ENCODE results near the gene CEP70.

DNA sequence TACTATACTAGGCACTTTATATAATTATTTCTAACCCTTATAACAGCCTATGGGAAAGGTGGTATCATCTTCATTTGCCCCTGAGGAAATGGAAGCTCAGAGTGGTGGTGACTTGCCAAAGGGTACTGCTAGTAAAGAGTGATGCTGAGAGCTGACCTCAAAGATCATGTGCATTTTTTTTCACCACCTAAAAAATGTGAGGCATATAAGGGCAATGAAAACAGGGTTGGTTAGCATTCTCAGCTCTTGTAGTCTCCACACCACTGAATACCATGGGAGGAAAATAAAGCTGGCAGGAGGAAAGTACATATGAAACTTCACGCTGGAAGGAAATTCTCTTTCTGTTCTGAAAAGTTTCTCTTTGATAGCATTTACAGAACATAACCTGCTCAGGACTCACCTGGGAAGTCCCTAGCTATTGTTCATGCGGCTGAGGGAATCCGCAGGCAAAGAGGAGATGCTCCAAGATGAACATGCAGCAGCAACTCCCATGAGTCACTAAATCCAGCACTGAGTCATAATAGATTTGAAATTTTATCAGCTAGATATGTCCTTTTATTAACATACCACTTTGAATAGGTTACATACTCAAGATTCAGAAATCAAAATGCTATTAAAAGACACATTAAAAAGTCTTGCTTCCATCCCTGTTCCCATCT, 31.8 kb upstream of the CEP70 start:
- TF ChIP-seq, protein P1, sequence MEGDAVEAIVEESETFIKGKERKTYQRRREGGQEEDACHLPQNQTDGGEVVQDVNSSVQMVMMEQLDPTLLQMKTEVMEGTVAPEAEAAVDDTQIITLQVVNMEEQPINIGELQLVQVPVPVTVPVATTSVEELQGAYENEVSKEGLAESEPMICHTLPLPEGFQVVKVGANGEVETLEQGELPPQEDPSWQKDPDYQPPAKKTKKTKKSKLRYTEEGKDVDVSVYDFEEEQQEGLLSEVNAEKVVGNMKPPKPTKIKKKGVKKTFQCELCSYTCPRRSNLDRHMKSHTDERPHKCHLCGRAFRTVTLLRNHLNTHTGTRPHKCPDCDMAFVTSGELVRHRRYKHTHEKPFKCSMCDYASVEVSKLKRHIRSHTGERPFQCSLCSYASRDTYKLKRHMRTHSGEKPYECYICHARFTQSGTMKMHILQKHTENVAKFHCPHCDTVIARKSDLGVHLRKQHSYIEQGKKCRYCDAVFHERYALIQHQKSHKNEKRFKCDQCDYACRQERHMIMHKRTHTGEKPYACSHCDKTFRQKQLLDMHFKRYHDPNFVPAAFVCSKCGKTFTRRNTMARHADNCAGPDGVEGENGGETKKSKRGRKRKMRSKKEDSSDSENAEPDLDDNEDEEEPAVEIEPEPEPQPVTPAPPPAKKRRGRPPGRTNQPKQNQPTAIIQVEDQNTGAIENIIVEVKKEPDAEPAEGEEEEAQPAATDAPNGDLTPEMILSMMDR (IDR thresholded peaks at IDR 0.05) = no peak
- no peak for TF ChIP-seq POLR2A (IDR thresholded peaks at IDR 0.05)
